H1 (cell line): ENCODE data around the gene HOXB7. TPM values are rescaled to one million over a fixed set of nuclear protein-coding genes. Genes with fewer than 3 reads are reported as not detected.

Source experiments
- BACH1 ChIP-seq: IDR thresholded peaks from 2 replicates; pipeline ENCODE4 v1.6.1; 2012; ENCODE audit warnings: low read length, improper control_type of control experiment
- CHD2 ChIP-seq: IDR thresholded peaks from 2 replicates; pipeline ENCODE4 v1.6.1; 2012; ENCODE audit warnings: low read length, improper control_type of control experiment
- EP300 ChIP-seq, 2 experiments: IDR thresholded peaks; 1 replicate in 1 of 2; 2 replicates in 1 of 2; pipeline ENCODE4 v1.6.1; 2011 to 2012; ENCODE audit warnings: low read depth in 2 of 2, low read length in 2 of 2, mild to moderate bottlenecking in 2 of 2, borderline replicate concordance in 1 of 2, inconsistent platforms in 1 of 2, moderate library complexity in 1 of 2
- EZH2 ChIP-seq: fragments of 200-600 bp; sonication (generic); IDR thresholded peaks from 2 replicates; pipeline ENCODE4 v1.7.1; 2012; ENCODE audit warnings: low read depth, mild to moderate bottlenecking, moderate library complexity, low read length, inconsistent platforms; ENCODE audit not compliant: severe bottlenecking
- GABPA ChIP-seq: IDR thresholded peaks from 2 replicates; pipeline ENCODE4 v1.6.1; 2011; ENCODE audit warnings: mild to moderate bottlenecking, low read length, moderate library complexity, borderline replicate concordance; ENCODE audit not compliant: insufficient read depth
- MAFK ChIP-seq: IDR thresholded peaks from 2 replicates; pipeline ENCODE4 v1.6.1; 2012; ENCODE audit warnings: low read depth, mild to moderate bottlenecking, improper control_type of control experiment, low read length
- POLR2AphosphoS5 ChIP-seq: IDR thresholded peaks from 2 replicates; pipeline ENCODE4 v1.6.1; 2011; ENCODE audit warnings: low read depth, low read length
- SP1 ChIP-seq: IDR thresholded peaks from 2 replicates; pipeline ENCODE4 v1.6.1; 2011; ENCODE audit warnings: low read depth, low read length
- SUZ12 ChIP-seq: fragments of 200-600 bp; sonication (generic); IDR thresholded peaks from 2 replicates; pipeline ENCODE4 v1.6.1; 2012; ENCODE audit warnings: mild to moderate bottlenecking, inconsistent platforms, low read length, moderate library complexity, mixed read lengths
- ZNF274 ChIP-seq: IDR thresholded peaks from 2 replicates; pipeline ENCODE4 v1.7.0; 2012; ENCODE audit warnings: low read length, borderline replicate concordance; ENCODE audit errors: extremely low read depth
- polyA plus RNA-seq, 7 experiments: library from polyadenylated mRNA; depleted of rRNA in 3 of 7; stranded (reverse) in 5 of 7; unstranded in 2 of 7; fragments of >200 nt in 5 of 7; fragments of 200-250 nt in 2 of 7; gene quantifications; 1 replicate in 5 of 7; 2 replicates in 1 of 7; 4 replicates in 1 of 7; pipeline versions ENCODE4 v1.2.1 to v1.2.3, GENCODE V29; 2011 to 2013; ENCODE audit warnings: missing spikeins in 2 of 7, mixed read lengths in 2 of 7
- total RNA-seq: library from RNA; stranded (reverse); fragmentation: NEBNext Ultra II Directional; extraction: Animal tissue kit (Norgen Biotek cat#: 25700); gene quantifications from 2 replicates; pipeline ENCODE4 v1.2.1, GENCODE V29; 2021
- TF ChIP-seq, protein P1 (sequence below): IDR thresholded peaks from 2 replicates; pipeline ENCODE4 v1.6.1; 2012; ENCODE audit warnings: low read length, inconsistent platforms

HOXB7 gene
- total and polyA plus RNA-seq, 2 of the 8 experiments (the other 6 are each of a cell fraction or from before 2014, with no cell fraction given): not detected

DNA sequence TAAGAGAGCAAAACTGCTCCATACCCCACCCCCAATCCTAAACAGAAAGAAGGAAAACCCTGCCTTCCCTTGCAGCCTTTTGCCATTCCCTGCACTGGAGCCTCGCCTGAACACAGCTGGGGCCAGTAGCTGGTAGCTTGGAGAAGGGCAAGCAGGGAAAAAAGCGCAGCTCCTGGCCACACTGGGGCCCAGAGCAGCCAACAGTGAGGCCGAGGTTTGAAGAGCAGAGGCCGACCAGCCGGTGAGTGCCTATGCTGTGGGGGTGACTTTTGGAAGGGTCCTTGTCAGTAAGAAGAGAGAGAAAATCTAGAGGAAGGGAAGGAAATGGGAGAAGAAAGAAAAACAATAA lies 18.6 kb upstream of the HOXB7 start (continued):
- TF ChIP-seq MAFK (no peak), BACH1 (no peak), EP300 (IDR thresholded peaks at IDR 0.05; ENCODE audit: borderline replicate concordance in 1 of 2, low read depth in 2 of 2, low read length in 2 of 2) (no peak), CHD2 (no peak), ZNF274 (no peak), GABPA (no peak), SUZ12 (peak; percentile 59; the same call in 1 of the 2 replicates), EZH2 (peak; percentile 74), SP1 (no peak), POLR2AphosphoS5 (no peak)
- TF ChIP-seq, protein P1, sequence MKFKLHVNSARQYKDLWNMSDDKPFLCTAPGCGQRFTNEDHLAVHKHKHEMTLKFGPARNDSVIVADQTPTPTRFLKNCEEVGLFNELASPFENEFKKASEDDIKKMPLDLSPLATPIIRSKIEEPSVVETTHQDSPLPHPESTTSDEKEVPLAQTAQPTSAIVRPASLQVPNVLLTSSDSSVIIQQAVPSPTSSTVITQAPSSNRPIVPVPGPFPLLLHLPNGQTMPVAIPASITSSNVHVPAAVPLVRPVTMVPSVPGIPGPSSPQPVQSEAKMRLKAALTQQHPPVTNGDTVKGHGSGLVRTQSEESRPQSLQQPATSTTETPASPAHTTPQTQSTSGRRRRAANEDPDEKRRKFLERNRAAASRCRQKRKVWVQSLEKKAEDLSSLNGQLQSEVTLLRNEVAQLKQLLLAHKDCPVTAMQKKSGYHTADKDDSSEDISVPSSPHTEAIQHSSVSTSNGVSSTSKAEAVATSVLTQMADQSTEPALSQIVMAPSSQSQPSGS: no peak
